Measurements from ENCODE around the gene ELL2.

Gene ELL2

GRCh38 chr5:95961617-95962474, at the start of gene ELL2:
ELL2 (minus strand) TSS chr5:95961851; CDS start chr5:95961721, 130 bp downstream.
- Histone ChIP-seq H3K4me1 (ENCODE audit: insufficient read depth, low read length) (peaks cover 26% of the 10 kb centered on the region), H3K36me3 (ENCODE audit: insufficient read depth, low read length) (no peaks in the 10 kb centered on the region), H3K9ac (ENCODE audit: low read depth, low read length) (peak within 1 kb of the TSS; percentile 90), H3K9me3 (ENCODE audit: control insufficient read depth, insufficient read depth, low read length) (no peaks in the 10 kb centered on the region)

- no peaks in the 10 kb centered on the region; the same call in 1 of the 2 replicates for H3K9me3 ChIP-seq (ENCODE audit: control insufficient read depth, insufficient read depth, low read length)
Observed at GRCh38 chr5:96008987-96009647, 47.5 kb upstream of the ELL2 start.

GRCh38 chr5:96008487-96008886, 46.8 kb upstream of the ELL2 start:
- Histone ChIP-seq H3K4me1 (ENCODE audit: insufficient read depth, low read length) (no peaks in the 10 kb centered on the region), H3K9ac (ENCODE audit: low read depth, low read length) (no peak overlapping the region), H3K36me3 (ENCODE audit: insufficient read depth, low read length) (no peaks in the 10 kb centered on the region), H3K9me3 (ENCODE audit: control insufficient read depth, insufficient read depth, low read length) (no peaks in the 10 kb centered on the region; the same call in 1 of the 2 replicates)

More at GRCh38 chr5:96008987-96009647, 47.5 kb upstream of the ELL2 start:
- no peaks in the 10 kb centered on the region for H3K36me3 ChIP-seq (ENCODE audit: insufficient read depth, low read length)
- H3K4me1 ChIP-seq (ENCODE audit: insufficient read depth, low read length): no peaks in the 10 kb centered on the region
- no peak overlapping the region for H3K9ac ChIP-seq (ENCODE audit: low read depth, low read length)

GRCh38 chr5:96007051-96007450, 45.4 kb upstream of the ELL2 start:
- Histone ChIP-seq H3K36me3 (ENCODE audit: insufficient read depth, low read length) (no peaks in the 10 kb centered on the region), H3K9ac (ENCODE audit: low read depth, low read length) (no peak overlapping the region), H3K9me3 (ENCODE audit: control insufficient read depth, insufficient read depth, low read length) (no peaks in the 10 kb centered on the region; the same call in 1 of the 2 replicates), H3K4me1 (ENCODE audit: insufficient read depth, low read length) (no peaks in the 10 kb centered on the region)

GRCh38 chr5:96006291-96006690, 44.6 kb upstream of the ELL2 start:
- Histone ChIP-seq H3K9ac (ENCODE audit: low read depth, low read length) (no peak overlapping the region), H3K36me3 (ENCODE audit: insufficient read depth, low read length) (no peaks in the 10 kb centered on the region), H3K9me3 (ENCODE audit: control insufficient read depth, insufficient read depth, low read length) (no peaks in the 10 kb centered on the region; the same call in 1 of the 2 replicates), H3K4me1 (ENCODE audit: insufficient read depth, low read length) (no peaks in the 10 kb centered on the region)

GRCh38 chr5:96004754-96005153, 43.1 kb upstream of the ELL2 start:
- no peaks in the 10 kb centered on the region for H3K4me1 ChIP-seq (ENCODE audit: insufficient read depth, low read length)
- no peak overlapping the region for H3K9ac ChIP-seq (ENCODE audit: low read depth, low read length)
- no peaks in the 10 kb centered on the region for H3K36me3 ChIP-seq (ENCODE audit: insufficient read depth, low read length)

GRCh38 chr5:96004087-96004486, 42.4 kb upstream of the ELL2 start:
- Histone ChIP-seq H3K36me3 (ENCODE audit: insufficient read depth, low read length) (no peaks in the 10 kb centered on the region), H3K9me3 (ENCODE audit: control insufficient read depth, insufficient read depth, low read length) (no peaks in the 10 kb centered on the region; the same call in 1 of the 2 replicates), H3K9ac (ENCODE audit: low read depth, low read length) (no peak overlapping the region), H3K4me1 (ENCODE audit: insufficient read depth, low read length) (no peaks in the 10 kb centered on the region)

More at GRCh38 chr5:96004754-96005153, 43.1 kb upstream of the ELL2 start:
- no peaks in the 10 kb centered on the region; the same call in 1 of the 2 replicates for H3K9me3 ChIP-seq (ENCODE audit: control insufficient read depth, insufficient read depth, low read length)

GRCh38 chr5:96001262-96001661, 39.6 kb upstream of the ELL2 start:
- Histone ChIP-seq H3K9me3 (ENCODE audit: control insufficient read depth, insufficient read depth, low read length) (no peaks in the 10 kb centered on the region), H3K36me3 (ENCODE audit: insufficient read depth, low read length) (no peaks in the 10 kb centered on the region), H3K9ac (ENCODE audit: low read depth, low read length) (no peak overlapping the region), H3K4me1 (ENCODE audit: insufficient read depth, low read length) (no peaks in the 10 kb centered on the region)

GRCh38 chr5:96000308-96000707, 38.7 kb upstream of the ELL2 start:
- H3K9me3 ChIP-seq (ENCODE audit: control insufficient read depth, insufficient read depth, low read length): no peaks in the 10 kb centered on the region
- H3K9ac ChIP-seq (ENCODE audit: low read depth, low read length): no peak overlapping the region
- H3K4me1 ChIP-seq (ENCODE audit: insufficient read depth, low read length): no peaks in the 10 kb centered on the region
- H3K36me3 ChIP-seq (ENCODE audit: insufficient read depth, low read length): no peaks in the 10 kb centered on the region

GRCh38 chr5:95996904-95997723, 35.5 kb upstream of the ELL2 start:
- H3K9ac ChIP-seq (ENCODE audit: low read depth, low read length): no peak overlapping the region
- no peaks in the 10 kb centered on the region for H3K4me1 ChIP-seq (ENCODE audit: insufficient read depth, low read length)

GRCh38 chr5:95995962-95996489, 34.4 kb upstream of the ELL2 start:
- Histone ChIP-seq H3K9ac (ENCODE audit: low read depth, low read length) (no peak overlapping the region), H3K9me3 (ENCODE audit: control insufficient read depth, insufficient read depth, low read length) (no peaks in the 10 kb centered on the region), H3K4me1 (ENCODE audit: insufficient read depth, low read length) (no peaks in the 10 kb centered on the region), H3K36me3 (ENCODE audit: insufficient read depth, low read length) (no peaks in the 10 kb centered on the region)

More at GRCh38 chr5:95996904-95997723, 35.5 kb upstream of the ELL2 start:
- H3K9me3 ChIP-seq (ENCODE audit: control insufficient read depth, insufficient read depth, low read length): no peaks in the 10 kb centered on the region
- H3K36me3 ChIP-seq (ENCODE audit: insufficient read depth, low read length): no peaks in the 10 kb centered on the region

- Histone ChIP-seq H3K9ac (ENCODE audit: low read depth, low read length) (no peak overlapping the region), H3K36me3 (ENCODE audit: insufficient read depth, low read length) (no peaks in the 10 kb centered on the region), H3K9me3 (ENCODE audit: control insufficient read depth, insufficient read depth, low read length) (no peaks in the 10 kb centered on the region), H3K4me1 (ENCODE audit: insufficient read depth, low read length) (no peaks in the 10 kb centered on the region; the same call in 1 of the 2 replicates)
Observed at GRCh38 chr5:95993776-95994175, 32.1 kb upstream of the ELL2 start.

GRCh38 chr5:95993266-95993665, 31.6 kb upstream of the ELL2 start:
- H3K4me1 ChIP-seq (ENCODE audit: insufficient read depth, low read length): no peaks in the 10 kb centered on the region; the same call in 1 of the 2 replicates
- H3K9ac ChIP-seq (ENCODE audit: low read depth, low read length): no peak overlapping the region
- no peaks in the 10 kb centered on the region for H3K9me3 ChIP-seq (ENCODE audit: control insufficient read depth, insufficient read depth, low read length)
- H3K36me3 ChIP-seq (ENCODE audit: insufficient read depth, low read length): no peaks in the 10 kb centered on the region

Data from ES-I3 (cell line).